HG02870 (cell line): ENCODE data around the gene TFEC.
"Not testable (repeated sequence)": the region's sequence is repeated elsewhere in the genome, so short reads cannot be mapped to it uniquely, and the experiment has no call there.

Experiments used
- ATAC-seq: cut with Tn5 transposase; IDR thresholded peaks from one replicate; pipeline ENCODE4 v1.9.1; 2021; ENCODE audit warnings: mild to moderate bottlenecking, moderate library complexity; ENCODE audit not compliant: unreplicated experiment

The TFEC gene

GRCh38 chr7:116030651-116031276, at the start of gene TFEC:
TSS of gene TFEC (minus strand) at chr7:116030763. CDS start at chr7:115984441, 46,322 bp downstream.
- ATAC-seq, result no peak

GRCh38 chr7:116075351-116076145, 45.0 kb upstream of the TFEC start:
- ATAC-seq, result no peak

GRCh38 chr7:116071629-116072028, 41.1 kb upstream of the TFEC start:
- peak; percentile 97 for ATAC-seq

GRCh38 chr7:116064179-116064578, 33.6 kb upstream of the TFEC start:
- no peak for ATAC-seq

- ATAC-seq, result no peak
Measured at GRCh38 chr7:116062666-116063065, 32.1 kb upstream of the TFEC start.

GRCh38 chr7:116052006-116052405, 21.4 kb upstream of the TFEC start:
- no peak for ATAC-seq

- ATAC-seq, result not testable (repeated sequence)
Measured at GRCh38 chr7:116047261-116047660, 16.7 kb upstream of the TFEC start.

- ATAC-seq, result no peak
Measured at GRCh38 chr7:116045532-116045931, 15.0 kb upstream of the TFEC start.

GRCh38 chr7:116041615-116042014, 11.1 kb upstream of the TFEC start:
- ATAC-seq, result peak; percentile 99

- ATAC-seq, result no peak
Measured at GRCh38 chr7:116037401-116037800, 6.8 kb upstream of the TFEC start.

GRCh38 chr7:116034411-116034810, 3.8 kb upstream of the TFEC start:
- no peak for ATAC-seq

GRCh38 chr7:116032886-116033285, 2.3 kb upstream of the TFEC start:
- ATAC-seq, result no peak

GRCh38 chr7:116028787-116029186, 1.8 kb downstream of the TFEC start:
- peak; percentile 83 for ATAC-seq

GRCh38 chr7:116027786-116028185, 2.8 kb downstream of the TFEC start:
- ATAC-seq, result no peak

GRCh38 chr7:116024826-116025809, 5.4 kb downstream of the TFEC start:
- ATAC-seq, result no peak

GRCh38 chr7:116021237-116021636, 9.3 kb downstream of the TFEC start:
- peak; percentile 65 for ATAC-seq

- ATAC-seq, result no peak
Measured at GRCh38 chr7:116018731-116019130, 11.8 kb downstream of the TFEC start.

- ATAC-seq, result no peak
Measured at GRCh38 chr7:116013675-116014074, 16.9 kb downstream of the TFEC start.

- ATAC-seq, result no peak
Measured at GRCh38 chr7:116011584-116011983, 19.0 kb downstream of the TFEC start.

GRCh38 chr7:116004762-116005161, 25.8 kb downstream of the TFEC start:
- not testable (repeated sequence) for ATAC-seq

GRCh38 chr7:115997221-115997620, 33.3 kb downstream of the TFEC start:
- ATAC-seq, result no peak
